ENCODE data around the gene EPSTI1.

The EPSTI1 gene

GRCh38 chr13:42907745-42908144, 84.3 kb downstream of the EPSTI1 start:
- Histone ChIP-seq H3K4me3 (ENCODE audit: low read depth, low read length, poor library complexity, severe bottlenecking) (no peak overlapping the region), H3F3A (ENCODE audit: insufficient read depth, low read length) (no peaks in the 10 kb centered on the region), H3K9me2 (ENCODE audit: low read depth, low read length) (no peaks in the 10 kb centered on the region), H3K27ac (ENCODE audit: low read depth, low read length, poor library complexity, severe bottlenecking) (no peak overlapping the region), H3K4me1 (ENCODE audit: insufficient read depth, low read length, severe bottlenecking) (no peaks in the 10 kb centered on the region), H3K9ac (ENCODE audit: low read length) (no peak overlapping the region), H3K36me3 (ENCODE audit: insufficient read depth, low read length) (no peaks in the 10 kb centered on the region), H3K9me3 (ENCODE audit: low read length) (no peaks in the 10 kb centered on the region), H3K4me2 (ENCODE audit: low read length) (no peak overlapping the region), H2AFZ (ENCODE audit: low read length) (no peak overlapping the region), H3K27me3 (ENCODE audit: insufficient read depth, low read length) (no peaks in the 10 kb centered on the region), H4K20me1 (ENCODE audit: insufficient read depth, low read length) (no peaks in the 10 kb centered on the region), H3K79me2 (ENCODE audit: insufficient read depth, low read length) (no peaks in the 10 kb centered on the region)
- TF ChIP-seq, protein P1, sequence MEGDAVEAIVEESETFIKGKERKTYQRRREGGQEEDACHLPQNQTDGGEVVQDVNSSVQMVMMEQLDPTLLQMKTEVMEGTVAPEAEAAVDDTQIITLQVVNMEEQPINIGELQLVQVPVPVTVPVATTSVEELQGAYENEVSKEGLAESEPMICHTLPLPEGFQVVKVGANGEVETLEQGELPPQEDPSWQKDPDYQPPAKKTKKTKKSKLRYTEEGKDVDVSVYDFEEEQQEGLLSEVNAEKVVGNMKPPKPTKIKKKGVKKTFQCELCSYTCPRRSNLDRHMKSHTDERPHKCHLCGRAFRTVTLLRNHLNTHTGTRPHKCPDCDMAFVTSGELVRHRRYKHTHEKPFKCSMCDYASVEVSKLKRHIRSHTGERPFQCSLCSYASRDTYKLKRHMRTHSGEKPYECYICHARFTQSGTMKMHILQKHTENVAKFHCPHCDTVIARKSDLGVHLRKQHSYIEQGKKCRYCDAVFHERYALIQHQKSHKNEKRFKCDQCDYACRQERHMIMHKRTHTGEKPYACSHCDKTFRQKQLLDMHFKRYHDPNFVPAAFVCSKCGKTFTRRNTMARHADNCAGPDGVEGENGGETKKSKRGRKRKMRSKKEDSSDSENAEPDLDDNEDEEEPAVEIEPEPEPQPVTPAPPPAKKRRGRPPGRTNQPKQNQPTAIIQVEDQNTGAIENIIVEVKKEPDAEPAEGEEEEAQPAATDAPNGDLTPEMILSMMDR (IDR thresholded peaks at IDR 0.05; ENCODE audit: low read length): no peak
- no peak for TF ChIP-seq EZH2 (IDR thresholded peaks at IDR 0.05; ENCODE audit: borderline replicate concordance, low read length)

DNA sequence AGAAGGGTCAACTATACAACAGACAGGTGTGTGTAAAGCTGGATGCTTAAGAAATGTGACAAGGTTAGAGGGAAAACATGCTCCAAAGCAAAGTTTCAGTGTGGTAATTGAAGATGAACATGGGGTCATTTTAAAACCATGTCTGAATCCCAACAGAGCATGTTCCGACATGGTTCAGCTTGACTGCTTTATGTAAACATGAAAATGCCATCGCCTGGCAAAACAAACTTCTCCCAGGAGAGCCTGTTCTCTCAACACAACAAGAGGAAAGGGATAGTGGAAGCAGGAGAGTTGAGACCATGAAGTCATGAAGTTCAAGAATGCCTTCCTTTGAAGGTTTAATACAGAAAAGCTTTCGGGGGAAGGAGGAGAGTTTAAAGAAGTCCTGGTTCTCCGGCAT, 85.8 kb downstream of the EPSTI1 start:
- no peaks in the 10 kb centered on the region for H4K20me1 ChIP-seq (ENCODE audit: insufficient read depth, low read length)
- no peak overlapping the region for H3K4me2 ChIP-seq (ENCODE audit: low read length)
- no peak overlapping the region for H2AFZ ChIP-seq (ENCODE audit: low read length)
- no peaks in the 10 kb centered on the region for H3K9me2 ChIP-seq (ENCODE audit: low read depth, low read length)
- H3K4me3 ChIP-seq (ENCODE audit: low read depth, low read length, poor library complexity, severe bottlenecking): no peak overlapping the region
- TF ChIP-seq, protein P1 (IDR thresholded peaks at IDR 0.05; ENCODE audit: low read length): no peak
- no peak for TF ChIP-seq EZH2 (IDR thresholded peaks at IDR 0.05; ENCODE audit: borderline replicate concordance, low read length)
- no peak overlapping the region for H3K9ac ChIP-seq (ENCODE audit: low read length)
- no peak overlapping the region for H3K27ac ChIP-seq (ENCODE audit: low read depth, low read length, poor library complexity, severe bottlenecking)
- no peaks in the 10 kb centered on the region for H3K36me3 ChIP-seq (ENCODE audit: insufficient read depth, low read length)
- H3K4me1 ChIP-seq (ENCODE audit: insufficient read depth, low read length, severe bottlenecking): no peaks in the 10 kb centered on the region
- no peaks in the 10 kb centered on the region for H3K79me2 ChIP-seq (ENCODE audit: insufficient read depth, low read length)
- H3K9me3 ChIP-seq (ENCODE audit: low read length): no peaks in the 10 kb centered on the region
- no peaks in the 10 kb centered on the region for H3F3A ChIP-seq (ENCODE audit: insufficient read depth, low read length)
- no peaks in the 10 kb centered on the region for H3K27me3 ChIP-seq (ENCODE audit: insufficient read depth, low read length)

GRCh38 chr13:42905579-42905978, 86.5 kb downstream of the EPSTI1 start:
- no peaks in the 10 kb centered on the region for H3K9me2 ChIP-seq (ENCODE audit: low read depth, low read length)
- H3K36me3 ChIP-seq (ENCODE audit: insufficient read depth, low read length): no peaks in the 10 kb centered on the region
- no peaks in the 10 kb centered on the region for H3K27me3 ChIP-seq (ENCODE audit: insufficient read depth, low read length)
- H3F3A ChIP-seq (ENCODE audit: insufficient read depth, low read length): no peaks in the 10 kb centered on the region
- H3K9me3 ChIP-seq (ENCODE audit: low read length): no peaks in the 10 kb centered on the region
- TF ChIP-seq EZH2 (IDR thresholded peaks at IDR 0.05; ENCODE audit: borderline replicate concordance, low read length): no peak
- TF ChIP-seq, protein P1 (IDR thresholded peaks at IDR 0.05; ENCODE audit: low read length): no peak
- H3K9ac ChIP-seq (ENCODE audit: low read length): no peak overlapping the region
- no peaks in the 10 kb centered on the region for H4K20me1 ChIP-seq (ENCODE audit: insufficient read depth, low read length)
- H3K79me2 ChIP-seq (ENCODE audit: insufficient read depth, low read length): no peaks in the 10 kb centered on the region
- no peak overlapping the region for H3K27ac ChIP-seq (ENCODE audit: low read depth, low read length, poor library complexity, severe bottlenecking)
- no peak overlapping the region for H3K4me2 ChIP-seq (ENCODE audit: low read length)
- no peak overlapping the region for H3K4me3 ChIP-seq (ENCODE audit: low read depth, low read length, poor library complexity, severe bottlenecking)
- H3K4me1 ChIP-seq (ENCODE audit: insufficient read depth, low read length, severe bottlenecking): no peaks in the 10 kb centered on the region
- H2AFZ ChIP-seq (ENCODE audit: low read length): no peak overlapping the region
